ENCODE measurements around the gene ZDHHC11. TPM values are rescaled to one million over a fixed set of nuclear protein-coding genes. Genes with fewer than 3 reads are reported as not detected.

ZDHHC11 gene
- total RNA-seq, 1 experiment from 2014 or later = 17.0 TPM

- Histone ChIP-seq H2AFZ (ENCODE audit: low read depth, low read length, poor library complexity, severe bottlenecking) (no peak overlapping the region), H3K9ac (ENCODE audit: low read length) (no peak overlapping the region), H3K4me1 (ENCODE audit: control insufficient read depth in 1 of 2, insufficient read depth in 2 of 2, low read length in 2 of 2) (no peaks in the 10 kb centered on the region), H3K9me3 (ENCODE audit: control insufficient read depth in 1 of 2, insufficient read depth in 1 of 2, low read depth in 1 of 2, low read length in 2 of 2) (no peaks in the 10 kb centered on the region), H3K9me2 (ENCODE audit: insufficient read depth) (no peaks in the 10 kb centered on the region), H4K20me1 (ENCODE audit: insufficient read depth) (no peaks in the 10 kb centered on the region), H3K27ac (ENCODE audit: low read depth, low read length) (no peak overlapping the region), H3K4me2 (ENCODE audit: low read length) (no peak overlapping the region), H3K27me3 (ENCODE audit: insufficient read depth, low read length) (no peaks in the 10 kb centered on the region), H3K4me3 (replicated peaks in 1 of 2; ENCODE audit: low read depth in 1 of 2, low read length in 2 of 2) (no peak overlapping the region), H3K79me2 (ENCODE audit: insufficient read depth, low read length) (no peaks in the 10 kb centered on the region), H3K36me3 (ENCODE audit: control insufficient read depth in 1 of 2, insufficient read depth in 2 of 2, low read length in 2 of 2) (no peaks in the 10 kb centered on the region)
- ATAC-seq (no peak), DNase-seq (ENCODE audit: low read depth, low spot score) (no peak)
- no TSS peak for BruUV-seq (replicated peaks)
- intact Hi-C loops (cut with micrococcal nuclease) = no loop called here
- CTCF ChIA-PET = no interaction called here
- POLR2A ChIA-PET = no interaction called here
- RAD21 ChIA-PET (ENCODE audit: low non-redundant PET in 1 of 2, low total read pairs in 2 of 2, uncharacterized antibody in 2 of 2, unreplicated experiment in 2 of 2) = no interaction called here
- TF ChIP-seq POLR2AphosphoS5 (IDR thresholded peaks at IDR 0.05; ENCODE audit: low read depth, low read length) = no peak
- no peak for TF ChIP-seq SRF (IDR thresholded peaks at IDR 0.05; ENCODE audit: low read depth)
- no peak for TF ChIP-seq RAD21 (IDR thresholded peaks at IDR 0.05; ENCODE audit: low read depth)
- TF ChIP-seq SP1 (IDR thresholded peaks at IDR 0.05; ENCODE audit: low read depth) = no peak
- TF ChIP-seq JUND (IDR thresholded peaks at IDR 0.05) = no peak
- TF ChIP-seq FOSL1 (IDR thresholded peaks at IDR 0.05; ENCODE audit: low read depth) = no peak
- TF ChIP-seq POLR2A (IDR thresholded peaks at IDR 0.05; ENCODE audit: borderline replicate concordance, extremely low read depth, insufficient read depth, insufficient read length) = no peak
Observed at GRCh38 chr5:757346-757930, 93.3 kb downstream of the ZDHHC11 start.

GRCh38 chr5:756865-757345 is 93.9 kb downstream of the ZDHHC11 start:
- no TSS peak for BruUV-seq (replicated peaks)
- no peaks in the 10 kb centered on the region for H3K79me2 ChIP-seq (ENCODE audit: insufficient read depth, low read length)
- no peak overlapping the region for H3K27ac ChIP-seq (ENCODE audit: low read depth, low read length)
- ChIA-PET POLR2A (no interaction called here), CTCF (no interaction called here), RAD21 (ENCODE audit: low non-redundant PET in 1 of 2, low total read pairs in 2 of 2, uncharacterized antibody in 2 of 2, unreplicated experiment in 2 of 2) (no interaction called here)
- H4K20me1 ChIP-seq (ENCODE audit: insufficient read depth) = no peaks in the 10 kb centered on the region
- no peak for ATAC-seq
- intact Hi-C loops (cut with micrococcal nuclease) = no loop called here
- no peaks in the 10 kb centered on the region for H3K27me3 ChIP-seq (ENCODE audit: insufficient read depth, low read length)
- no peak for DNase-seq (ENCODE audit: low read depth, low spot score)
- H3K36me3 ChIP-seq (ENCODE audit: control insufficient read depth in 1 of 2, insufficient read depth in 2 of 2, low read length in 2 of 2) = no peaks in the 10 kb centered on the region
- H3K9me3 ChIP-seq (ENCODE audit: control insufficient read depth in 1 of 2, insufficient read depth in 1 of 2, low read depth in 1 of 2, low read length in 2 of 2) = no peaks in the 10 kb centered on the region
- H3K9ac ChIP-seq (ENCODE audit: low read length) = no peak overlapping the region
- H3K4me1 ChIP-seq (ENCODE audit: control insufficient read depth in 1 of 2, insufficient read depth in 2 of 2, low read length in 2 of 2) = no peaks in the 10 kb centered on the region
- no peak for TF ChIP-seq CBX3 (IDR thresholded peaks at IDR 0.05; ENCODE audit: low read depth)
- TF ChIP-seq EZH2 (IDR thresholded peaks at IDR 0.05) = no peak
- no peak for TF ChIP-seq ZNF274 (IDR thresholded peaks at IDR 0.05; ENCODE audit: low read depth, low read length)
- TF ChIP-seq SIN3A (IDR thresholded peaks at IDR 0.05; ENCODE audit: low read depth) = no peak
- no peak overlapping the region for H3K4me3 ChIP-seq (replicated peaks in 1 of 2; ENCODE audit: low read depth in 1 of 2, low read length in 2 of 2)
- no peaks in the 10 kb centered on the region for H3K9me2 ChIP-seq (ENCODE audit: insufficient read depth)
- no peak overlapping the region for H3K4me2 ChIP-seq (ENCODE audit: low read length)
- no peak overlapping the region for H2AFZ ChIP-seq (ENCODE audit: low read depth, low read length, poor library complexity, severe bottlenecking)
